Liver (tissue), 9 donors: ENCODE measurements around the gene TMEM154. TPM values are rescaled to one million over a fixed set of nuclear protein-coding genes. Genes with fewer than 3 reads are reported as not detected.

Experiments used
- DNase-seq: peaks from one replicate; pipeline ENCODE4 v3.0.0-alpha.2; 2017; ENCODE audit warnings: low spot score
- H3K27ac ChIP-seq, 2 donors: one replicate each; pipeline ENCODE4 v1.7.0; 2013; ENCODE audit warnings: inconsistent platforms in 2 of 2, low read length in 2 of 2, control low read depth in 1 of 2, low read depth in 1 of 2, mild to moderate bottlenecking in 1 of 2
- H3K27me3 ChIP-seq, 4 donors: one replicate each; pipeline versions ENCODE4 v1.6.1 to v1.7.0; 2013; ENCODE audit warnings: low read length in 3 of 4, inconsistent platforms in 1 of 4, mild to moderate bottlenecking in 1 of 4, moderate library complexity in 1 of 4; ENCODE audit not compliant: control insufficient read depth in 4 of 4, insufficient read depth in 4 of 4
- H3K36me3 ChIP-seq, 4 donors: one replicate each; pipeline versions ENCODE4 v1.6.1 to v1.7.0; 2013; ENCODE audit warnings: low read length in 3 of 4, mild to moderate bottlenecking in 3 of 4, low read depth in 1 of 4, moderate library complexity in 1 of 4; ENCODE audit not compliant: control insufficient read depth in 4 of 4, insufficient read depth in 3 of 4
- H3K4me1 ChIP-seq, 4 donors: one replicate each; pipeline versions ENCODE4 v1.6.1 to v1.7.0; 2013; ENCODE audit warnings: low read length in 3 of 4, mild to moderate bottlenecking in 3 of 4, moderate library complexity in 1 of 4; ENCODE audit not compliant: control insufficient read depth in 4 of 4, insufficient read depth in 4 of 4
- H3K4me3 ChIP-seq, 3 donors: one replicate each; pipeline versions ENCODE4 v1.6.1 to v1.7.0; 2013; ENCODE audit warnings: low read length in 3 of 3, control low read depth in 1 of 3, low read depth in 1 of 3, mild to moderate bottlenecking in 1 of 3
- H3K9ac ChIP-seq, 2 donors: one replicate each; pipeline ENCODE4 v1.7.0; 2013; ENCODE audit warnings: low read length in 2 of 2, mild to moderate bottlenecking in 2 of 2, moderate library complexity in 2 of 2, control low read depth in 1 of 2, low read depth in 1 of 2
- H3K9me3 ChIP-seq, 4 donors: one replicate each; pipeline versions ENCODE4 v1.6.1 to v1.7.0; 2013; ENCODE audit warnings: low read length in 3 of 4; ENCODE audit not compliant: control insufficient read depth in 4 of 4
- CTCF ChIP-seq: fragments of 150-350 bp; IDR thresholded peaks from 2 replicates; pipeline ENCODE4 v1.5.1; 2017; ENCODE audit warnings: improper control_type of control experiment, low read depth, low read length; ENCODE audit not compliant: missing input control
- EGR1 ChIP-seq, 2 donors: IDR thresholded peaks; 2 replicates each; pipeline ENCODE4 v1.6.1; 2016 to 2018; ENCODE audit warnings: antibody characterized with exemption in 2 of 2, low read depth in 2 of 2
- FOXA1 ChIP-seq: IDR thresholded peaks from 2 replicates; pipeline ENCODE4 v1.6.1; 2016; ENCODE audit warnings: antibody characterized with exemption
- GABPA ChIP-seq, 2 donors: IDR thresholded peaks in 1 of 2; conservative IDR thresholded peaks in 1 of 2; 2 replicates each; pipeline ENCODE4 v1.6.1; 2016; ENCODE audit warnings: antibody characterized with exemption in 2 of 2, mild to moderate bottlenecking in 1 of 2, moderate library complexity in 1 of 2
- HNF4A ChIP-seq, 2 donors: conservative IDR thresholded peaks; 2 replicates each; pipeline ENCODE4 v1.6.1; 2016; ENCODE audit warnings: antibody characterized with exemption in 2 of 2, mild to moderate bottlenecking in 2 of 2
- HNF4G ChIP-seq: IDR thresholded peaks from 2 replicates; pipeline ENCODE4 v1.6.1; 2016; ENCODE audit warnings: antibody characterized with exemption
- JUND ChIP-seq, 2 donors: IDR thresholded peaks; 2 replicates each; pipeline ENCODE4 v1.6.1; 2016; ENCODE audit warnings: antibody characterized with exemption in 2 of 2
- NR2F2 ChIP-seq: IDR thresholded peaks from 2 replicates; pipeline ENCODE4 v1.6.1; 2016; ENCODE audit warnings: antibody characterized with exemption
- REST ChIP-seq: IDR thresholded peaks from 2 replicates; pipeline ENCODE4 v1.6.1; 2016; ENCODE audit warnings: antibody characterized with exemption, mild to moderate bottlenecking
- RXRA ChIP-seq, 2 donors: IDR thresholded peaks; 2 replicates each; pipeline ENCODE4 v1.6.1; 2017 to 2018; ENCODE audit warnings: antibody characterized with exemption in 2 of 2, mild to moderate bottlenecking in 1 of 2
- SP1 ChIP-seq: IDR thresholded peaks from 2 replicates; pipeline ENCODE4 v1.6.1; 2018; ENCODE audit warnings: antibody characterized with exemption, mild to moderate bottlenecking
- ZBTB33 ChIP-seq: IDR thresholded peaks from 2 replicates; pipeline ENCODE4 v1.6.1; 2016; ENCODE audit warnings: antibody characterized with exemption
- WGBS: extraction: QIAGEN DNeasy Blood & Tissue Kit; methylation state at CpG from one replicate; pipeline ENCODE4 v1.1.7; 2013; 5-methylcytosine and 5-hydroxymethylcytosine counted together
- polyA plus RNA-seq, 2 donors: library from polyadenylated mRNA; stranded (reverse) in 1 of 2; unstranded in 1 of 2; fragments of 200-250 nt in 1 of 2; fragments of >200 nt in 1 of 2; fragmentation: Nextera tagmentation in 1 of 2; extraction: Ambion mirVana in 1 of 2; gene quantifications; one replicate each; pipeline versions ENCODE4 v1.2.1 to v1.2.3, GENCODE V29; 2013 to 2015
- total RNA-seq, 2 donors: library from RNA; depleted of rRNA; stranded (reverse); fragments of >200 nt; gene quantifications; one replicate each; pipeline ENCODE4 v1.2.3, GENCODE V29; 2014
- TF ChIP-seq, protein P1 (sequence below): IDR thresholded peaks from 2 replicates; pipeline ENCODE4 v1.6.1; 2016; ENCODE audit warnings: antibody characterized with exemption
- TF ChIP-seq, protein P2 (sequence below): IDR thresholded peaks from 2 replicates; pipeline ENCODE4 v1.6.1; 2016; ENCODE audit warnings: antibody characterized with exemption
- donor health status: healthy.
- donor health status: healthy.
- donor health status: healthy.
- donor health status: healthy.
- donor health status: healthy.

Gene TMEM154
- total and polyA plus RNA-seq, 4 donors, result 0.32 to 4.4 (median 2.3) TPM

- TF ChIP-seq CTCF (no peak), HNF4G (no peak)
These were observed 45.6 kb downstream of the TMEM154 start (continued) for GRCh38 chr4:152634110-152634760.

- Histone ChIP-seq H3K4me3 (no peak overlapping the region), H3K4me1 (no peaks in the 10 kb centered on the region), H3K9me3 (no peaks in the 10 kb centered on the region), H3K27ac (no peak overlapping the region), H3K9ac (no peak overlapping the region), H3K36me3 (no peaks in the 10 kb centered on the region), H3K27me3 (no peaks in the 10 kb centered on the region)
- 52% methylated on average over 3 of the region's 3 CpGs for WGBS
- no peak for DNase-seq
- TF ChIP-seq FOXA1, result no peak
- TF ChIP-seq NR2F2, result no peak
- TF ChIP-seq HNF4A (conservative IDR thresholded peaks at IDR 0.05), result no peak
- no peak for TF ChIP-seq JUND (IDR thresholded peaks at IDR 0.05)
- TF ChIP-seq GABPA (IDR thresholded peaks at IDR 0.05 in 1 of 2, conservative IDR thresholded peaks at IDR 0.05 in 1 of 2), result no peak
- no peak for TF ChIP-seq HNF4G
- no peak for TF ChIP-seq RXRA (IDR thresholded peaks at IDR 0.05)
- TF ChIP-seq, protein P1, sequence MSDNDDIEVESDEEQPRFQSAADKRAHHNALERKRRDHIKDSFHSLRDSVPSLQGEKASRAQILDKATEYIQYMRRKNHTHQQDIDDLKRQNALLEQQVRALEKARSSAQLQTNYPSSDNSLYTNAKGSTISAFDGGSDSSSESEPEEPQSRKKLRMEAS, result no peak
- TF ChIP-seq REST, result no peak
- TF ChIP-seq SP1, result no peak
- TF ChIP-seq, protein P2, sequence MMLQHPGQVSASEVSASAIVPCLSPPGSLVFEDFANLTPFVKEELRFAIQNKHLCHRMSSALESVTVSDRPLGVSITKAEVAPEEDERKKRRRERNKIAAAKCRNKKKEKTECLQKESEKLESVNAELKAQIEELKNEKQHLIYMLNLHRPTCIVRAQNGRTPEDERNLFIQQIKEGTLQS, result no peak
- no peak for TF ChIP-seq EGR1 (IDR thresholded peaks at IDR 0.05; ENCODE audit: low read depth in 2 of 2)
- TF ChIP-seq ZBTB33, result no peak
These were observed 46.7 kb downstream of the TMEM154 start for GRCh38 chr4:152633118-152633517.
